ENCODE data around the gene ZNF326. TPM values are rescaled to one million over a fixed set of nuclear protein-coding genes. Genes with fewer than 3 reads are reported as not detected.

The ZNF326 gene
- polyA plus RNA-seq, 1 of the 3 experiments (the other 2 are of a cell fraction), result 16.4 TPM

GRCh38 chr1:89949991-89950624 is 44.8 kb upstream of the ZNF326 start:
- H3K36me3 ChIP-seq (replicated peaks in 1 of 2; ENCODE audit: control insufficient read depth in 1 of 2, insufficient read depth in 2 of 2, low read length in 1 of 2), result no peaks in the 10 kb centered on the region
- WGBS (ENCODE audit: low lambda C conversion rate), result 45% methylated on average over 1 of the region's 1 CpG
- no peak for DNase-seq
- H2AFZ ChIP-seq (ENCODE audit: low read depth), result no peak overlapping the region
- H3K9ac ChIP-seq, result no peak overlapping the region
- CTCF ChIA-PET, result no interaction called here
- TF ChIP-seq TCF12 (IDR thresholded peaks at IDR 0.05) (no peak), IRF3 (IDR thresholded peaks at IDR 0.05; ENCODE audit: low read depth, low read length) (no peak), NFIC (IDR thresholded peaks at IDR 0.05; ENCODE audit: borderline replicate concordance) (no peak), USF2 (IDR thresholded peaks at IDR 0.05; ENCODE audit: borderline replicate concordance, low read depth, low read length) (no peak), ELF1 (IDR thresholded peaks at IDR 0.05) (no peak), TEAD4 (IDR thresholded peaks at IDR 0.05; ENCODE audit: borderline replicate concordance, insufficient read depth) (no peak)
- no peak overlapping the region for H3K27ac ChIP-seq (ENCODE audit: low read depth in 2 of 2, low read length in 1 of 2)
- H3K79me2 ChIP-seq (ENCODE audit: insufficient read depth), result no peaks in the 10 kb centered on the region
- no peaks in the 10 kb centered on the region for H3K9me3 ChIP-seq
- no peak overlapping the region for H3K4me2 ChIP-seq
- peaks cover 24% of the 10 kb centered on the region for H3F3A ChIP-seq (replicated peaks; ENCODE audit: insufficient read depth)
- POLR2A ChIA-PET, result no interaction called here
- H3K27me3 ChIP-seq (ENCODE audit: insufficient read depth), result no peaks in the 10 kb centered on the region
- peaks cover 0 to 14% of the 10 kb centered on the region in 2 experiments; a peak in 1 of 4 replicates for H3K4me1 ChIP-seq (ENCODE audit: control insufficient read depth in 1 of 2, insufficient read depth in 2 of 2, low read depth in 1 of 2, low read length in 1 of 2)
- no peak overlapping the region for H3K4me3 ChIP-seq (ENCODE audit: low read depth in 2 of 2, low read length in 1 of 2)
- no peaks in the 10 kb centered on the region for H3K9me2 ChIP-seq
- no peaks in the 10 kb centered on the region for H4K20me1 ChIP-seq (ENCODE audit: insufficient read depth)

GRCh38 chr1:89950703-89951102 is 44.2 kb upstream of the ZNF326 start:
- Histone ChIP-seq H3K4me3 (ENCODE audit: low read depth in 2 of 2, low read length in 1 of 2) (no peak overlapping the region), H3K27me3 (ENCODE audit: insufficient read depth) (no peaks in the 10 kb centered on the region), H3K9me3 (no peaks in the 10 kb centered on the region), H3K79me2 (ENCODE audit: insufficient read depth) (no peaks in the 10 kb centered on the region), H3K9ac (no peak overlapping the region), H3K4me1 (ENCODE audit: control insufficient read depth in 1 of 2, insufficient read depth in 2 of 2, low read depth in 1 of 2, low read length in 1 of 2) (peaks cover 0 to 14% of the 10 kb centered on the region in 2 experiments; a peak in 1 of 4 replicates), H2AFZ (ENCODE audit: low read depth) (no peak overlapping the region), H3K36me3 (replicated peaks in 1 of 2; ENCODE audit: control insufficient read depth in 1 of 2, insufficient read depth in 2 of 2, low read length in 1 of 2) (no peaks in the 10 kb centered on the region), H3F3A (replicated peaks; ENCODE audit: insufficient read depth) (peaks cover 24% of the 10 kb centered on the region), H4K20me1 (ENCODE audit: insufficient read depth) (no peaks in the 10 kb centered on the region), H3K27ac (ENCODE audit: low read depth in 2 of 2, low read length in 1 of 2) (no peak overlapping the region), H3K4me2 (no peak overlapping the region), H3K9me2 (no peaks in the 10 kb centered on the region)
- DNase-seq, result no peak
- no peak for TF ChIP-seq REST (IDR thresholded peaks at IDR 0.05; ENCODE audit: low read depth, low read length)
- no peak for TF ChIP-seq CTCF (IDR thresholded peaks at IDR 0.05)
- no peak for TF ChIP-seq RCOR1 (IDR thresholded peaks at IDR 0.05; ENCODE audit: low read length)
- TF ChIP-seq USF2 (IDR thresholded peaks at IDR 0.05; ENCODE audit: borderline replicate concordance, low read depth, low read length), result no peak
- no peak for TF ChIP-seq EZH2phosphoT487 (IDR thresholded peaks at IDR 0.05; ENCODE audit: borderline replicate concordance, low read depth)
- TF ChIP-seq TCF12 (IDR thresholded peaks at IDR 0.05), result no peak
- TF ChIP-seq PBX3 (IDR thresholded peaks at IDR 0.05), result no peak
- TF ChIP-seq JUND (IDR thresholded peaks at IDR 0.05), result no peak
- TF ChIP-seq SIN3A (IDR thresholded peaks at IDR 0.05; ENCODE audit: borderline replicate concordance, low read depth, low read length), result no peak
- TF ChIP-seq MXI1 (IDR thresholded peaks at IDR 0.05; ENCODE audit: low read depth, low read length), result no peak
- TF ChIP-seq YY1 (IDR thresholded peaks at IDR 0.05; ENCODE audit: low read depth), result no peak
- no peak for TF ChIP-seq RFX5 (IDR thresholded peaks at IDR 0.05; ENCODE audit: low read length)
- ChIA-PET POLR2A (interaction anchor here (0.7 kb wide), 1 partner anchor 50 kb away, joined by 4 read pairs; no protein-coding TSS in a partner anchor), CTCF (interaction anchor here (0.5 kb wide), 1 partner anchor 665 kb away, joined by 4 read pairs; no protein-coding TSS in a partner anchor)
- whole genome bisulfite sequencing (ENCODE audit: low lambda C conversion rate), result 90% methylated on average over 2 of the region's 2 CpGs
